TTC549 (cell line): ENCODE measurements around the gene DCTN5.
"Not testable (repeated sequence)": the region's sequence is repeated elsewhere in the genome, so short reads cannot be mapped to it uniquely, and the experiment has no call there.

Experiments used
- FAIRE-seq: peaks from 2 replicates; lab custom pipeline; 2012; peaks lifted over from hg19 to GRCh38; lab: Jason Lieb, UNC

The DCTN5 gene

GRCh38 chr16:23640931-23641765 is at the start of gene DCTN5, which contains the start of gene PALB2:
DCTN5 (plus strand) TSS chr16:23641466; CDS start chr16:23641543, 77 bp downstream.
PALB2 (minus strand) TSS chr16:23641310; CDS start chr16:23641157, 153 bp downstream.
- FAIRE-seq, result no peak

- FAIRE-seq, result no peak
Measured at GRCh38 chr16:23594186-23594585, 47.1 kb upstream of the DCTN5 start.

GRCh38 chr16:23595246-23595950 is 45.9 kb upstream of the DCTN5 start:
- no peak for FAIRE-seq

GRCh38 chr16:23595951-23596720 is 45.1 kb upstream of the DCTN5 start, which contains the start of gene NDUFAB1:
NDUFAB1 (minus strand) TSS chr16:23596316; CDS start chr16:23596290, 26 bp downstream.
- no peak for FAIRE-seq

GRCh38 chr16:23597003-23597756 is 44.1 kb upstream of the DCTN5 start:
- no peak for FAIRE-seq

GRCh38 chr16:23607726-23608125 is 33.5 kb upstream of the DCTN5 start:
- no peak for FAIRE-seq

- no peak for FAIRE-seq
Measured at GRCh38 chr16:23608194-23608593, 33.1 kb upstream of the DCTN5 start.

GRCh38 chr16:23609929-23610328 is 31.3 kb upstream of the DCTN5 start:
- no peak for FAIRE-seq

- not testable (repeated sequence) for FAIRE-seq
Measured at GRCh38 chr16:23610905-23611304, 30.4 kb upstream of the DCTN5 start.

- no peak for FAIRE-seq
Measured at GRCh38 chr16:23611936-23612335, 29.3 kb upstream of the DCTN5 start.

GRCh38 chr16:23615805-23616204 is 25.5 kb upstream of the DCTN5 start:
- no peak for FAIRE-seq

- FAIRE-seq, result no peak
Measured at GRCh38 chr16:23624092-23624491, 17.2 kb upstream of the DCTN5 start.

GRCh38 chr16:23629516-23629915 is 11.8 kb upstream of the DCTN5 start:
- no peak for FAIRE-seq

GRCh38 chr16:23631874-23632273 is 9.4 kb upstream of the DCTN5 start:
- FAIRE-seq, result not testable (repeated sequence)

GRCh38 chr16:23634461-23635036 is 6.7 kb upstream of the DCTN5 start:
- FAIRE-seq, result no peak

- FAIRE-seq, result no peak
Measured at GRCh38 chr16:23635958-23636357, 5.3 kb upstream of the DCTN5 start.

- no peak for FAIRE-seq
Measured at GRCh38 chr16:23640615-23640930, 693 bp upstream of the DCTN5 start.

GRCh38 chr16:23642246-23642774 is 1.0 kb downstream of the DCTN5 start:
- no peak for FAIRE-seq

- FAIRE-seq, result no peak
Measured at GRCh38 chr16:23650674-23651416, 9.6 kb downstream of the DCTN5 start.

- no peak for FAIRE-seq
Measured at GRCh38 chr16:23651943-23652468, 10.7 kb downstream of the DCTN5 start.
